A172 (cell line): ENCODE data around the gene CRIP2. TPM values are rescaled to one million over a fixed set of nuclear protein-coding genes. Genes with fewer than 3 reads are reported as not detected.

Experiments
- DNase-seq: peaks from one replicate; pipeline ENCODE4 v3.0.0-alpha.2; 2015; ENCODE audit warnings: low spot score
- total RNA-seq: library from RNA; depleted of rRNA; stranded (reverse); fragments of >200 nt; shearing (Covaris generic); gene quantifications from 2 replicates; pipeline ENCODE4 v1.2.3, GENCODE V29; 2014

Gene CRIP2
- total RNA-seq, 1 experiment from 2014 or later: 195 TPM

DNA sequence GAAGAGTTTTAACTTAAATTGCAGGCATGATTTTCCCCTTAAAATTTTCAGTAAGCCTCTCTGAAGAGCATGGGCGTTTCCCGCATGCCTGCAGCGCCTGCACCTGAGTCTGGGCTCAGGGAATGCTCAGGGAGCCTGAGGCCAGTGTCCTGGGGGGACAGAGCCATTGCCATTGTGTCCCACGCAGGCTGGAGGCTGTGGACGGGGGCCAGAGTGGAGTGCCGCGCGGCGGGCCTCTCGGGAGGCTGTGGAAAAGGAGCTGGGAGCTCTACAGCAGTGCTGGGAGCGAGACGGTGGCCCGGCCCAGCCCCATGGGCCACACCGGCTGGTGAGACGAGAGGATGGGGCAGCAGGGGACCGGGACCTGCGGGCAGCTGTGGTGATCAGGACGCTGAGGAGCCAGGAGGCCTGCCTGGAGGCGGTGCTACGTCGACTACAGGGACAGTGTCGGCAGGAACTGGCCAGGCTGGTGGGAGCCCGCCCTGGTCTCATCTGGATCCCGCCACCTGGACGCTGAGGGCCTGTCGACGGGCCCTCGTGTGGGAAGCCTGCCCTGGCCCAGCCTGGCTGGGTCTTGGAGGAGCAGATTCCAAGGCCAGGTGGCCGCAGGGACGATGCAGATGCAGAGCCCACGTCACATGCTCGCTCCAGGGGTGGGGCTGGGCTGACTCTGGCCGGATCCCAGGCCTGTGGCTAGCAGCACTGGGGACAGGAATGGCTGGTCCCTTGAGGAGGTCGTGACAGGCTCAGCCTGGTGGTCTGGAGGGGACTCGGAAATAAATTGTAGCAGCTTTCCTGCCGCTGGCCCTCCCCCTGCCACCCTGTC lies 24.0 kb downstream of the CRIP2 start:
- no peak for DNase-seq

DNA sequence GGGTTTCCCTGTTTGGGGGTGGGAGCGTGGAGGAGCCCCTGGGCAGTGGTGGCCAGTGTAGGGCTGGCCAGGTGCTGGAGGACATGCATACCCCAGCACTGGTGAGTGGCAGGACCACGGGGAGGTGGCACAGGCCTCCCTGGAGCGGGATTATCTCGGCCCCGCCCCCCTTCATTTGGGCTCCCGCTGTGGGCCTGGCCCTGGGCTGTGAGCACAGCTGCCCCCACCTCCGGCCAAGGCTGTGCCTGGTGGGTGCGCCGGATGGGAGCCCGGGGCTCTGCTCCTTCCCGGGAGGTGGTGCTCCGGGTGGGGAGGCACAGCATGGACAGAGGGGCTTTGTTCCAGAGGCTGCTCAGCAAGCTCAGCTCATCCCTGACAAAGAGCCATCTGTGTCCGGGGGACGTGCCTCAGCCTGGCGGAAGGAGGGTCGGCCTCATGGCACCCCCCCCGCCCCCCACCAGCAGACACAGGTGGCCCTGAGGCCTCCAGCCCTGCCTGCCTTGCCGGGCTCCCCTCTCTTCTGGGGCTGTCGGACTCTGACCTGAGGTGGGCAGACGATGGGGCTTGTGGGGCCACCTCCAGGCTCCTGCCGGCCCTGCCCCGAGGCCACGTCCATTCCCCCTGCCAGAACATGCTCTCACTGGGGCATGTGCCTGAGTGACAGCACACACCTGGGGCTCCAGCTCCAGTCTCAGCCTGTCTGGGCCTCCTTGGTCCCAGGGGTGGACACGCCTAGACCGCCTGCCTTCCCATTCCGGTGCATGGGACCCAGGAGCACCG lies 24.8 kb downstream of the CRIP2 start:
- no peak for DNase-seq

DNA sequence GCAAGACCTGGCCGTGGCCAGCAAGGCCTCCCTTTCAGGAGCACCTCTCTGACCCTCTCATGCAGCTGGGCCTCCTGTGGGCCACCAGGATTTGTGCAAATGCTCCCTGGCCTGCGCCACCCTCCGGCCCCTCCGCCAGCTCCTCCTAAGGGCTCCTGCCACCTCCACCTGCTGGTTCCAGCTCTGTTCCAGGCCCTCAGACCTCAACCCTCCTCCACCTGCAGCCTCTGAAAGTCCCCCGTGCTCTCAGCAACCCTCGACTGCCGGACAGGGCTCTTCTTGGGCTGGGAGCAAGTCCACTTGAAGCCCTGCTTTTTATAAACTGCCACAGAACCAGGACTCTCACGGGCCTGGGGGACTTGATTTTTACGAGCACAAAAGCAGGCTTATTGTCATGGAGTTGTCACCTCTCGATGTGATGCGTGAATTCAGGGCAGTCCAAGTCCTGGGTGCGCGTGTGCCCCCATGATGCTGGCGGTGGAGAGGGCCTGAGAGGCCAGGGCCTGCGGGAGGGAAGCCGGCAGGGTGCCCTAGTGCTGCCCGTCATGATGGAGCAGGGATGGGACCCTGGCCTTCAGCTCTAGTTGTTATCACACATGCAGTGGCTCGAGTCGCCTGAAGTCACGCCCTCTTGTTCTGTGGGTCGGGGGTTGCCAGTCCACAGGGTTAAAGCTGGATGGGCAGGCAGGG lies 25.6 kb downstream of the CRIP2 start:
- DNase-seq: no peak

DNA sequence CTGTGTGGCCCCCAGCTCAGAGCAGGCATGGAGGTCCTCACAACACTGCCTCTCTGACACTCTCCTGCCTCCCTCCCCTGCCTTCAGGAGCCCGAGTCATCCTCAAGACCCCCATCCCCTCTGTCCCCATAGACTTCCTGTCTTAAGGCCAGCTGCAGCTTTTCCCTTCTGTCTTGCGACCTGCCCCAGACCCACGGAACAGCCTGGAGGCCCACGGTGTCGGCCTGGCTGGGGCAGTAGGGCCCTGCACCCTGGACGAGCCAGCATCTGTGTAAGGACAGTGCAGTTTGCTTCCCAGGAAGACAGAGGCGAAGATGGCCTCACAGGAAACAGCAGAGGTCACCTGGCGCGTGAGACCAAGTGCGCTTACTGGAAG lies 26.1 kb downstream of the CRIP2 start:
- no peak for DNase-seq

DNA sequence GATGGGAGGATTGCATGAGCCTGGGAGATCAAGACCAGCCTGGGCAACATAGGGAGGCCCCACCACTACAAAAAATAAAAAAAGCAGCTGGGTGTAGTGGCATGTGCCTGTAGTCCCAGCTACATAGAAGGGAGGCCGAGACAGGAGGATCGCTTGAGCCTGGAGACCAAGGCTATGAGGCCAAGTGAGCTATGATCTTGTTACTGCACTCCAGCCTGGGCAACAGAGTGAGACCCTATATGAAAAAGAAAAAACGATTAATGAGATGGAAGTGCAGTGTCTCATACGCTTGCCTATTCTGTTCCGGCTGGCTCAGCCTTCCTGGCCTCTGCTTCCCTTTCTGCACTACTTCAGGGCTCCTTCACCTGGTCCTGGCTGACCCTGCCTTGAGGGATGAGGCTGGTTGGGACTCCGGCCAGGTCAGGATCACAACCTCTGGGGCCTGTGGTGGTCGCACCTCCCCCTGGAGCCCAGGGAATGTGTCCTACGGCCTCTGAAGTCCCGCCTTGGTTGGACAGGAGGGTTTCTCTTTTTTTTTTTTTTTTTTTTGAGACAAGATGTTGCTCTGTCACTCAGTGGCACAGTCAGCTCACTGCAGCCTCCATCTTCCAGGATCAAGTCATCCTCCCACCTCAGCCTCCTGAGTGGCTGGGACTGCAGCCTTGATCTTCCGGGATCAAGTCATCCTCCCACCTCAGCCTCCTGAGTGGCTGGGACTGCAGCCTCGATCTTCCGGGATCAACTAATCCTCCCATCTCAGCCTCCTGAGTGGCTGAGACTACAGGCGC lies 27.1 kb downstream of the CRIP2 start:
- no peak for DNase-seq

DNA sequence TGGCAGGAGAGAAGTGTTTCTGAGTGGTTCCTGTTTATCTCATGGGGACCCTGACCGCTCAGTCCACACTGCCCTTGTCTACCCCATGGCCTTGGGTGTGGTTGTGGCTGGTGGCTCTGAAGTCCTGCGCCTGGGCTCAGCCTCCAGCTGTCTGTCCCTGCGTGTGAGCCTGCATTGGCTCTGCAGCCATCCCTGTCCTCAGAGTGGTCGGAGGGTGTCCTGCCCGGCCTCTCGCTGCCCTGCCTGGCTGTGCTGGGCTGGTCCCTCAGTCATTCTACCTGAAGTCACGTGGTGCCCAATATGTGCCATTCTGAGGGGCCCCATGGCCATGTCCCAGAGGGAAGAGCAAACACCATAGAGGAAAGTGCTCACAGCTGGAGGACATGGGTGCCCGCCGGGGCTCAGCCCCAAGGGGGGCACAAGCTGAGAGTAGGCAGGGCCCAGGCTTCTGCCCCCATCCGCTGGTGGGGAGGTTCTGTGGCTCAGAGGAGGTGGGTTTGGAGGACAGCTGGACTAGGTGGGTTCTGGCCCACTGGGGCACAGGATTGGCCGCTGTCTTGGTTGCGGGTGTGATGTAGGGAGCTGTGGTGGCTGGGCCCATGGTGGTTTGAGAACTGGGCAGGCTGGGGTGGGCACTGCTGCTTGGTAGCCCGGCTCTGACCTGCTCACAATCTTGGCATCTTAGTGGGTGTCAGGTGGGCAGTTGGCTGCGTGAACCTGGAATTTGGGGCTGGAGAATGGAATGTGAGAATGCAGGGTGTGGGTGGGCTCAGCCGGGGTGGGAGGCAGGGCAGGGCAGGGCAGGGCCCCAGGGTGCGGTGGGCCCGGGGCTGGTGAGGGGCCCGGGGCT lies 28.1 kb downstream of the CRIP2 start:
- no peak for DNase-seq

DNA sequence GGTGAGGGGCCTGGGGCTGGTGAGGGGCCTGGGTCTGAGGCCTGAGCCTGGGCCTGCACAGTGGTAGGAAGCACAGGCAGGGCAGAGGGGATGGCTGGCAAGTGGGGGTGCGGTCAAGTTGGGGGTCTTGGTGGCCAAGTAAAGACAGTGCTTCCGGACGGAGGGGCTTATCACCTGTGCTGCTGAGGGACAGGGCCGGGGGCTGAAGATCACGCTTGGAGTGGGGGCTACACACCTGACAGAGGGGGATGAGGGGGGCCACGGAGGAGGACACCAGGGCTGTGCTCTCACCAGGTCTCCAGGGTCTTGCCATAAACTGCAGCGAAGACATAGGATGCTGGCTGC lies 28.6 kb downstream of the CRIP2 start:
- no peak for DNase-seq

DNA sequence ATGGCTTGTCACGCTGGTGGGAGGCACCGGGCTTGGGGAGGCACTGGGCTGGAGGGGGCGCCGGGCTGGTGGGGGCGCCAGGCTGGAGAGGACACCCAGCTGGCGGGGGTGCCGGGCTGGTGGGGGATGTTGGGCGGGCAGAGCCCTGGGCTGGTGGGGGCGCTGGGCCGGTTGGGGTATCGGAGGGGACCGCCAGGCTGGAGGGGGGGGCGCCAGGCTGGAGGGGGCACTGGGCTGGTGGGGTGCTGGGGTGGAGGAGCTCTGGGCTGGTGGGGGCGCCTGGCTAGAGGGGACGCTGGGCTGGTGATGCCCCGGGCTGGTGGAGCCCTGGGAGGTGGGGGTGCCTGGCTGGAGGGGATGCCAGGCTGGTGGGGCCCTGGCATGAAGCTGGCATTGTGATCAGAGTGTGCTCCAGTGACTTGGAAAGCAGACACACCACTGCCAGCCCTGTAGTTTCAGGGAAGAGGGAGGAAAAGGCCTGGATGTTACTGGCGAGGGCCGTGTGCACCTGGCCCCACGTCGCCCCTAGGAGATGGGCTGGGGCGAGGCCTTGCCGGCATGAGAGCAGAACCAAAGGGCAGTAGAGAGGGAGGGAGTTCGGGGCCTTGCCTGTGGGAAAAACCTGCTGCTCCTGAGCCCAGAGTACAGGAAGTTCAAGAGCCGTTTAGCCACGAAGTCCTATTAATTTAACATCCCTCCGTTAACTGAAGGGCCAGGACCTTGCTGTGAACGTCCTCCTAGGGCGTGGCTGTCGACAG lies 29.5 kb downstream of the CRIP2 start:
- DNase-seq: no peak

DNA sequence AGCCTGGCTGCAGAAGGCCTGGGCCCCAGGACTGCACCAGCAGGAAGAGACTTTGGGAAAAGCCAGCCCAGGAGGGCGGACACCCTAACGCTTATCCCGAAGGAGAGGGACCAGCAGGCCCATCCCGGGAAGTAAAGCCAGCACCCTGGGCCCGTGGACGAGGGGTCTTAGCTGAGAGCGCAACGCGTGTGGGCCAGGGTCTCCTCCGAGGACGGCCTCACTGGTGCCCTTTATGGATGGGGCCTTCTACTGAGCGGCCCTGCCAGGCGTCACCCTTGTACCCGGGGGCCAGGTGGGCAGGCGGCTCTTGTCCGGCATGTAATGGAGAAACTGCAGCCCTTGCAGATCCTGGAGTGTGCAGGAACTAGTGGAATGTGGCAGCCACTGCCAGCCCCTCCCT lies 30.5 kb downstream of the CRIP2 start:
- DNase-seq: no peak

DNA sequence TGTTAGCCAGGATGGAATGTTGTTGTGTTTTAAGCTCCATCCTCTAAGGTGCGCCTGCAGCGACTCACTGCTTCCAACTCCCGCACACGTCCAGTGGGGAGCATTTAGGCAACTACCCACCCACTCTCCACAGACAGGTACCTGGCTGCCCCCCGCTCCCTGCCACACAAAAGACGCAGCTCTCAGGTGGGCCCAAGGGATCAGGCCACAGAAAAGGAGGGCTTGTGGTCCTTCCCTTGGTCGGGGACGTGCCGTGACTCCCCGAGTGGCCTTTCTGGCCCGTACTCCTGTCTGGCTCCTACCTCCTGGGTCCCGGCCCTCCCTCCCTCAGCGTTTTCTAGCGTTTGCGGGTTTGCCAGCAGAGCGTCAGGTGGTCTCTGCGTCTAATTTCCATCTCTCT lies 32.6 kb downstream of the CRIP2 start:
- no peak for DNase-seq

DNA sequence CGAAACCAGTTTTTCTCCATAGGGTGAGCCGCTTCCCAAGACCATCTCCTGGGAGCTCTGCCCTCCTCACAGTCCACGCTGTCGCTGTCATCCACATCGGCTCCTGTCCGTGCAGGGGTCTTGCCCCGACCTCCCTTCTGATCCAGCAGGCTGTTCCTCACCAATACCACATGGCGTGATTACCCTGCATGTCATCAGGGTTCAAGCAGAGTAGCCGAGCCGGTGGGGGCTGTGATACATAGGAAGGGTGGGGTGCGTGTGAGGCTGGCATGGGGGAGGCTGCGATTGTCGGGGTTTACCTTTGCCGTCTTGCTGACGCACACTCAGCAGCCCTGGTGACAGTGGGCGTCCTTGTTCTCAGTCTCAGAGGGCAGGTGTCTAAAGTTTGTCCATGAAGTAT lies 33.4 kb downstream of the CRIP2 start:
- DNase-seq: no peak

DNA sequence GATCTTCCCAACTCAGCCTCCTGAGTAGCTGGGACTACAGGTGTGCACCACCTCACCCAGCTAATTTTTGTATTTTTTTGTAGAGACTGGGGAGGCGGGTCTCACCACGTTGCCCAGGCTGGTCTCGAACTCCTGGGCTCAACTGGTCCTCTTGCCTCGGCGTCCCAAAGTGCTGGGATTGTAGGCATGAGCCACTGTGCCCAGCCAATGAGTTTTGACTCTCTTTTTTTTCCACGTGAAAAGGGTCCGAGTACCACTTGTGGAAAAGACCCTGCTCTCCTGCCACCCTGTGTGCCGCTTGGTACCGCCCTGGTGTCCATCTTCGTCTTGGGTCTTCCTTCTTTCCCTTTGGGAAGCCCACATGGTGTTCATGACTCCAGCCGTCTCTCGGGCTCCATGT lies 34.0 kb downstream of the CRIP2 start:
- DNase-seq: no peak

DNA sequence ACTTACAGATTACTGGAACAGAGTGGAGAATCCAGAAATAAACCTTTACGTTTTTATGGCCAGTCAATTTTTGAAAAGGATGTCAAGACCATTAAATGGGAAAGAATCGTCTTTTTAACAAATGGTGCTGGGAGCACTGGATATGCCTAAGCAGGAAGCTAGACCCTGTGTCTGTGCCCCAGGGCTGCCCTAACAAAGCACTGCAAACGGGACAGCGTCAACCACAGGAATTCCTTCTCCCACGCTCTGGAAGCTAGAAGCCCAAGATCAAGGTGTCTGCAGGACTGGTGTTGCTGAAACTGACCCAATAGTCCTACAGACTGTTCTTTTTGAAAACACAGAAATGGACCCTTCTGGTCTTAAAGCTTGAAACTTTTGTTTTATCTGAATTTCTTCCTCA lies 42.5 kb downstream of the CRIP2 start:
- DNase-seq: no peak

DNA sequence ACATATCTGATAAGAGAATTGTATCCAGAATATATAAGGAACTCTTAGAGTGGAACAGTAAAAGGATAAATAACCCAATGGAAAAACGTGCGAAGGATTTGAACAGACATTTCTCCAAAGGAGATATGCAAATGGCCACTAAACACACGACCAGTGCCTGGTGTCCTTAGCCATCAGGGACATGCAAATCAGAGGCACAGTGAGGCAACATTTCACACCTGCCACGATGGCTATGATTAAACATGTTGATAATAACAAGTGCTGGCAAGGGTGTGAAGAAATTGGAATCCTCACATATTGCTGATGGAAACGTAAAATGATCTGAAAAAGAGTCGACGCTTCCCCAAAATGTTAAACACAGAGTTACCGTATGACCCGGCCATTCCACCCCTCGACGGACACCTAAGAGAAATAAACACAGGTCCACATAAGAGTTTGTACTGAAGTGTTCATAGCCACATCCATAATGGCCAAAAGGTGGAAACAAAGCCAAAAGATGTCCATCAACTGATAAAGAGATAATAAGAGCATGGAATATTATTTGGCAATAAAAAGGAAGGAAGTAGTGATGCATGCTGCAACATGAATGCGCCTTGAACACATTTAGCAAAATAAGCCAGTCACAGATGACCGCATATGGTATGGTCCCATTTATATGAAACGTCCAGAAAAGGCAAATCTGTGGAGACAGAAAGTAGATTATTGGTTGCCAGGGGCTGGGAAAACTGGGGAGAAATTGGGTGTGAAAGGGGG lies 45.5 kb downstream of the CRIP2 start:
- no peak for DNase-seq

DNA sequence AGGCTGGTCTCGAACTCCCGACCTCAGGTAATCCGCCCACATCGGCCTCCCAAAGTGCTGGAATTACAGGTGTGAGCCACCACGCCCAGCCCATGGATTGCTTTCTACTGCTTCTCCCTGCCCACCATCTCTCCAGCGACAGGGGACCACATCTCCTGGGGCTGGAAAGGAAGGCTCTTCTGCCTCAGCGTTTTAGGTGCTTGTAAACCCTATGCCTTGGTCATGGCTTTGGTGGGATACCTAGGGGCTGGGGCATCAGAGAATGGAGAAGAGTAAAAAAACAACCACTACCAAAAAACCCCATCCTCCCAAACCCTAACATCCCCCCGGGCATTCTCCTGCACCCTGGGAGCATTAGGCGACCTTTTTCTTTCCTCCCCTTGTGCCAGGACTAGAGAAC lies 50.7 kb downstream of the CRIP2 start:
- no peak for DNase-seq

DNA sequence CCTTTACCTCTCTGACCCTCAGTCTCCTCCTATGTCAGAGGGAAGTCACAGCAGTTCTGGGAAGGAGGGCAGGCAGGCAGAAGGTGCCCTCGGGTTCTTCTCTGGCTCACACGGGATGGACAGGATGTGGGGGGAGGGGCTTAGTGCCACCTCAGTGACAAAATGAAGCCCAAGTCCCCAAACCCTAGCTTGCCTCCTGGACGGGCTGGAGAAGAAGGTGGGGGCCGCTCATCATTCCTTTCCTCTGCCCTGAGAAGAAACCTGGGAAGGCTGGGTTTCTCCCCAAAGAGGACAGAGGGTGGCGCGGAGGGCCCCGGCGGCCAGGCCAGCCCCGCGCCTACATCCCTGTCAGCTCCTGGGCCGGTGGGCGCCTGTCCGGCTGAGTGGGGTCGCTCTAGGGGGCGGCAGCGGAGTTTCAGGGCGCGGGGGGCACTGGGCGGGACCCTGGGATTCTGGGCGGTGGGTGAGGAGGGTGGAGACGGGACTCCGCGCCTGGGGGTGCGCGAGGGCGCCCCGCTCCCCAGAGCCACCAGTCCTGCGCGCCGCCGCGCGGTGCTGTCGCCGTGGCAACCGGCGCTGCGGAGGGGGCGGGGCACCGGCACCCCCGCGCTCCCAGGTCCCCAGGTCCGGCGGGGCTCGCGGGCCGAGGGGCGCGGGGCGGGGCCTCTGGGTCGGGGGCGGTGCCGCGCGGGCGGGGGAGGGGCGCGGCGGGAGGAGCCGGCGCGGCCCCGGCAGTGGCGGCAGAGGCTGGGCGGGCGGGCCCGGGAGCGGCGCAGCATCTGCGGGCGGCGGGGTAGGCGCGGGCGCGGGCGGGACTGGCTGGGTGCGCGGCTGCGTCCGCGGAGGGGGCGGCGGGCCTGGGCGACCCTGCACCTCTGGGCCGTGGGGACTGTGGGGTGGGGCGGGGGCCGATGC lies 51.5 kb downstream of the CRIP2 start, which contains the start of gene TMEM121:
Gene TMEM121 (plus strand): TSS at position 723 of the 915 bp plus-strand sequence. CDS start 2,252 bp downstream, outside the sequence.
- DNase-seq: no peak

DNA sequence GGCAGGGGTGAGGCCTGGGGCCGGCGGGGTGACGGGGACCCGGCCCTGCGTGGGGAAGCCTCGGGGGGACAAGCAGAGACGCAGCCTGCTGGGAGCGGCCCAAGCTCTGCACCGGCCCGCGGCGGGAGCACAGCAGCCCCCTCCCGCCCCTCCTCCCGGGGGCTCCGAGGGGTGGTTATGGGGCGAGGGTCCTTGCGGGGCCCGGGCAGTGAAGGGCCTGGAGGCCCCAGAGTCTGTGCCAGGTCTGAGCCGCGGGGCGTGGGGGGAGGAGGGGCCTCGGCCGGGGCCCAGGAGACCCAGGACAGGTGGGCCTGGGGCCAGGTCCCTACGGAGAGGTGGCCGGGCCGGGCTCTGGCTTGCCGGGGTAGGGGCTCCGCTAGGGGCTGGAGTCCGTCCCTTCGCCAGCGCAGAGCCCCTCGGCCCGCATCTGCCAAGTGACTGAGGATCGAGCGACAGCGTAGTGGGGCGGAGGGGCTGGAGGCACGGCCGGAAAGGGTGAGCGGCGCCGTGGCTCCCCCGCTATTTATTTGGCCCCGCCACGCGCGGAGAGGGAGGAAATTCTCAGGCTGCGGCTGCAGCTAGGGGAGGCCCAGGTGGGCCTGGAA lies 52.3 kb downstream of the CRIP2 start:
- no peak for DNase-seq

DNA sequence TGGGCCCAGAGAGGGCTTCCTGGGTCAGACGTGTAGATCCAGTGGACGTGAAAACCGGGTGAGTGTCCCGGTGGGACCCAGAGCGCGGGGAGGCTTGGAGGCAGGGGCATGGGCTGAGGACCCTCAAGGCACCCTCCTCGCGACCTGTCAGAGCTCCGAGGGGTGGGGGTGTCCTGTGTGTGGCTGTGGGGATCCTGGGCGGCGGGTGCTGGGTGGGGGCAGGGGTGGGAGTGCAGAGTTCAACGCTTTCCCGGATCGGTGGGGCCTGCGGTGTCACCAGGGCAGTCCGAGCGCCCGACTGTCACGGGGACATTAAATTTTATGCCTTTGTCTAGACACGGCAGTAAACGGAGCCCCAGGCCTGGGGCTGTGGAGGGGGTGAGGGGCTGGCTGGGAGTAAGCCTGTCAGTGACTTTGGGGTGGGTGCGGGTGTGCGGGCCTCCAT lies 52.8 kb downstream of the CRIP2 start:
- no peak for DNase-seq
